GM19397 (cell line): ENCODE results near the gene EMC6.

Experiments
- ATAC-seq: cut with Tn5 transposase; IDR thresholded peaks from one replicate; pipeline ENCODE4 v1.9.1; 2021; ENCODE audit warnings: mild to moderate bottlenecking, moderate library complexity; ENCODE audit not compliant: unreplicated experiment

EMC6 gene

DNA sequence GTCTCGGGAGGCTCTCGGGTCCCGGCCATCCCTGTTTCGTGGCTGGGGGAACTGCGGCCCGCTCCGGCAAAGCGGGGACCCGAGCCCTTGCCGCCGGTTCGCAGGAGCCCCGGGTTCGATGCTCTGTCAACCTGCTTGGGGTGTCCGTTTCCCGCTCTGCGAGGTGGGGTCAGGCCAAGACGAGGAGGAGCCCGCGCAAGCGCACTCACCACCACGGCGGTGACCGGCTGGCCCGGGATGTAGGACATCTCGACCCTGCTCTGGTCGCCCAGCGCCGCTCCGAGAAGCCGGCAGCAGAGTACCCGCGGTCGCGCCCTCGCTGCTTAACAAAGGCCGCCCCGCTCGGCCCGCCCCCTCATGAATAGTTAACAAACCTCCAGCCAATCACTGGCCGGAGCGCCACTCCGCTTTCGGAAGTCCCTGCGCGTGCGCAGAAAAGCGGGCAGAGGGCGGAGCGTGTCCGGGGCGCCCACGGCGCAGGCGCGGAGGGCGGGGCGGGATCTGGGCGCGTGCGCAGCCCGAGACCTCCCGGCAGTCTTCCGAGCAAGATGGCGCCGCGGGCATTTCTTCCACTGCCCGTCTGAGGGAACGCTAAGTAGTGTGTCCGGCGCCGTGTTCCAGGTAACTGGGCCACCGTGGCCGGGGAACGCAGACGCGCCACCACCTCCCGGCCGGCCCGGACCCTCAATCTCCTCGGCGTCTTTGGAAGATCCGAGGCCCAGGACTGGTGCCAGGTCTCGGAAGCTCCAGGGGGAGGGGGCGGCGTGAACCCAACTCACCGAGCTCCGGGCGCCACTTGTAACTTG lies at the start of gene EMC6, which contains the start of gene TAX1BP3:
Gene EMC6, plus strand, starts transcription at position 534 of the 806 bp plus-strand sequence. CDS start 335 bp downstream, outside the sequence.
Gene TAX1BP3, minus strand, starts transcription at position 300 of the 806 bp plus-strand sequence. Its CDS starts 52 bp downstream, at position 248.
- peak; percentile 88 for ATAC-seq

DNA sequence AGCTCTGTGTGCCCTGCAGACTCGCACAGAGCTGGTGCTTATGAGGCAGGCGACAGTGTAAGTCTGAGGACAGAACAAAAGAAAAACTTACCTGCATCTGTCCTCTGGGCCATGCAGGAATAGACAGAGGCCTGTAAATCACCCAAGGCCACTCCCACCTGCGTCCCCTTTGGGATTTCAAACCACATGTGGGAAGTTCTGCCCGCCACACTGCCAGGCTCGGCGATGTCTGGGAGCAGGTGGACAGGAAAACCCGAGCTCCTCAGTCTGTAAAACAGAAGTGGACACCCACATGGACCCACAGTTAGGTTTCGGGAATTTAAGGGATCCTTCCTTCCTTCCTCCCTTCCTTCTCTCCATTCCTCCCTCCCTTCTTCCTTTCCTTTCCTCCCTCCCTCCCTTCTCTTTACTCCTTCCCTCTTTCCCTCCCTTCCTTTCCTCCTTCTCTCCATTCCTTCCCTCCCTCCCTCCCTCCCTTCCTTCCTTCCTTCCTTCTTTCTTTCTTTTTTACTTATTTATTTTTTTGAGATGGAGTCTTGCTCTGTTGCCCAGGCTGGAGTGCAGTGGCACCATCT lies 47.4 kb upstream of the EMC6 start:
- no peak for ATAC-seq

DNA sequence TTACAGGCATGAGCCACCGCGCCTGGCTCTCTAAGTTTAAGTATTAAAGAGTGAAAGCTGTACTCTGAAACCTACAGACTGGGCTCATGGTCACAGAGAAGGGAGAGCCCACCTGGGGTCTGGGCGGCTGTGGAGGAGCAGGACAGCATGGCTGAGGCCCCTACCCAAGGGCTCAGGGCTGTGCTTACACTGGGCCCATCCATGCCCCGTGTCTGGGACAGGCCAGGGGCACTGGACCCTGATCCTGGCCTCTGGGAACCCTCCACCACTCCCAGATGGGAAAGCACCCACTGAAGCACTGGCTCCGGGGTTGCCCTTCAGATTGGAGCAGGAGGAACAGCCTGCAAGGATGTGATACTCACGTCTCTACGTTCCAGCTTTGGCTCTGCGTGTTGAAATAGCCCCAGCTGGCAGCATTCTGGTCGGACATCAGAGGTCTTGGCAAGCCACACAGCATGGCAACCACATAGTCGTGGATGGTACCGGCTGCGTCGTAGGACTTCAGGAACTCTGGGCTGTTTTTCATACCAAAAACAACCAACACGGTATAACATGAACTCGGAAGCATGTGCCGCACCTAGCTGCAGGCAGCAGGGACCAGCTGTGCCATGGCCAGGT lies 45.5 kb upstream of the EMC6 start:
- no peak for ATAC-seq

DNA sequence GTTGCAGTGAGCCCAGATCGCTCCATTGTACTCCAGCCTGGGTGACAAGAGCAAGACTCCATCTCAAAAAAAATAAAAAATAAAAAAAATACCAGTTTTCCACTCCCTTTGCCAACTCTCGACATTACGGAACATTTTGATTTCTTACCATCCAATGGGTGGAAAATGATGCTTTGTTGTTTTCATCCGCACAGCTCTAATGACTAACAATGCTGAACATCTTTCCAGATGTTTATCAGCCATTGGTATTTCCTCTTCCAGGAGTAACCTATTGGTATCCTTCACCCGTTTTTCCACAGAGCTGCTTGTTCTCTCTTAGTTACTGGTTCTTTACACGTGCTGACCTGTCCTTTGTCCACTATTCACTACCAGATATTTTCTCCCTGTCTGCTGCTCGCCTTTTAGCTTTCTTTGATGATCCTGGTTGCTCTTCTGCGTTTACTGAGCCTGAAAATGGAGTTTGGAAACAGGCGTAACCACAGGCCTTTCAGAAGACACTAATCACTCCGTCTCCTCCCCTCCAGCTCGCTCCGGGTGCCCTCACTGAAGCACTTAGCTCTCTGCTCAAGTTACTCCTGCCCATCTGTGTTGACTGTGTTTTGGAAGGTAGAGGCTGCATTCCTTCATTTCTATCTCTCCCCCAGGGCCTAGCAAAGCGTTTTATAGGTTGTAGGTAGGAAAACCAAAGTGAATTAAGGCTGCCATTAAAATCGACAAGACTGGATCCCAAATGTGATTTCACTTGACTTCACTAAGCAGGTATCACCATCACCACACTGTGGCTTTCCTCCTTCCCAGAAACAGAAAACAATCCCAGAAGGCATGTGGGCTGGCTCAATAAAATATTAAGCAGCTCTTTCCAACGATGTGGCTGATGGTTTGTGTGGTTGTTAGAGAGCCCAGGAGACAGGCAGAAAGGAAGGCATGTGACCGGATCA lies 41.5 kb upstream of the EMC6 start:
- no peak for ATAC-seq

DNA sequence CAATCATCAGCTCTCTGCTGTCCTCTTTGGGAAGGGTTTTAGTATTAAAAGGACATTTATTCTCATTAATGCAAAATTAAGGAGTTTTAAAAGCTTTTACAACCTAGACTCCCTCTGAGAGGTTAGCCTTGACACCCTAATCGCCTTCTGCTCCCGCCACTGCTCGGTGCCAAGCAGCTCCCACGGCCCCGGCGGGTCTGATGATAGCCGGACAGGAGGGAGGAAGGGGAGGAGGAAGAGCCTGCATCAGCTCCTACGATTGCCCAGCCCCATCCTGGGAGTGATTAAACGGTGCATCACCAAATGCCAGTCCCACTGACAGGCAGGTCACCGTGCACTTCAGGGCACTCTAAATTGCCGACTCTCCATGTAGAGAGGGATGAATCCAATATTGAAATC lies 40.8 kb upstream of the EMC6 start:
- ATAC-seq, result no peak

DNA sequence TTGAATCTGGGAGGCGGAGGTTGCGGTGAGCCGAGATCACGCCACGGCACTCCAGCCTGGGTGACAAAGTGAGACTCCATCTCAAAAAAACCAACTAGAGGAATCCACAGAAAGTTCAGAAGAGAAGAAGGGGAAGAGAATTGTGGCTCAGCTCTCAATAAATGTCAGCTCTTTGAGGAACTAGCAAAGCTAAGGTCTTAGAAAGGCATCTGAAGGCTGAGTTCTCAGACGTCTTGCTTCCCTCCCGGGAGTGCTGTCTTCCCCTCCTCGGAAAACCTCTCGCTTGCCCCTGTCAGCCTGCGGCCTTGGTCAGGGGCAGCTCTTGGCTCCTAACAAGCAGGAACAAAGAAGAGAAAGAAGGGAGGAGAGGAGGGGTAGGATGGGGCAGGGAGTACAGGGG lies 37.8 kb upstream of the EMC6 start:
- no peak for ATAC-seq

DNA sequence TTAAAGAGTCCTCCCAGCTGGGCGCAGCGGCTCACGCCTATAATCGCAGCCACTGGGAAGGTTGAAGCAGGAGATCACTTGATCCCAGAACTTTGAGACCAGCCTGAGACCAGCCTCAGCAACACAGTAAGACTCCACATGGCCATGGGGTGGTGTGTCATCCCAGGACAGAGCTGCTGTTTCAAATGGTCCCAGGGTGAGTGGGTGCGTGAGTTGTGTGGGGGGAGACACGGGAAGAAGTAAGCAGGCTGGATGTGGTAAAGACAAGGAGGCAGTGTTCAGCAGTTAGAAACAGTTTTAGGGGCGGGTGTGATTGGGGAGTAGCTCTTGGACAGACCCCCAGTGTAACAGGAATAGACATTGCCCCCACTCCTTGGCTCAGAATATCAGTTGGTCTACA lies 36.3 kb upstream of the EMC6 start:
- ATAC-seq, result no peak

DNA sequence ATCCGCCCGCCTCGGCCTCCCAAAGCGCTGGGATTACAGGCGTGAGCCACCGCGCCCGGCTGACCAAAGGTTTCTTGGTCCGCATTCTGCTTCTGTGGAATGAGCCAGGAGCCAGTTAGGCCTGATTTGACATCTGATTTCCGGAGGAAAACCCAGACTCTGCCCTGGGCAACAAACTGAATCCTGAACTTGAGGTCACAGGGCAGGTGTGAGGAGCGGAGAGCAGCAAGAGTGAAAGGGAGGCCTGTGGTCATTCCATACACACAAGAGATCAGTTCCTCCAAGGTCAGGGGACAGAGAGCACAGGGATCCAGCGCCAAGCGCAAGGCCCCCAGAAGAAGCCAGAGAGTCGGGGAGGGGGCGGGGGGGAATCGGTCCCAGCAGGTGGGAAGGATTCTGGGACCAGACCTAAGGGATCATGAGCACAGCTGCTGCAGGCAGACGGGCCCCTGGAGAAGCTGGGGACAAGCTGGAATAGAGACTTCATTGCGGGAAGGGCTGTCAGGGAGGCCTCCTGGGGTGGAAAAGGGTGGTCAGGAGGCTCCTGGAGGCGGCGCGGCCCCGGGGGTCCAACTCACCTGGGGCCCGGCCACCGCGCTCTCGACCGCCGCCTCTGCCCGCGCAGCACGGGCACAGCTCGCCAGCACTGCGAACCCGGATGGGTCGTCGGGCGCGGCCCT lies 33.0 kb upstream of the EMC6 start:
- peak; percentile 34 for ATAC-seq

DNA sequence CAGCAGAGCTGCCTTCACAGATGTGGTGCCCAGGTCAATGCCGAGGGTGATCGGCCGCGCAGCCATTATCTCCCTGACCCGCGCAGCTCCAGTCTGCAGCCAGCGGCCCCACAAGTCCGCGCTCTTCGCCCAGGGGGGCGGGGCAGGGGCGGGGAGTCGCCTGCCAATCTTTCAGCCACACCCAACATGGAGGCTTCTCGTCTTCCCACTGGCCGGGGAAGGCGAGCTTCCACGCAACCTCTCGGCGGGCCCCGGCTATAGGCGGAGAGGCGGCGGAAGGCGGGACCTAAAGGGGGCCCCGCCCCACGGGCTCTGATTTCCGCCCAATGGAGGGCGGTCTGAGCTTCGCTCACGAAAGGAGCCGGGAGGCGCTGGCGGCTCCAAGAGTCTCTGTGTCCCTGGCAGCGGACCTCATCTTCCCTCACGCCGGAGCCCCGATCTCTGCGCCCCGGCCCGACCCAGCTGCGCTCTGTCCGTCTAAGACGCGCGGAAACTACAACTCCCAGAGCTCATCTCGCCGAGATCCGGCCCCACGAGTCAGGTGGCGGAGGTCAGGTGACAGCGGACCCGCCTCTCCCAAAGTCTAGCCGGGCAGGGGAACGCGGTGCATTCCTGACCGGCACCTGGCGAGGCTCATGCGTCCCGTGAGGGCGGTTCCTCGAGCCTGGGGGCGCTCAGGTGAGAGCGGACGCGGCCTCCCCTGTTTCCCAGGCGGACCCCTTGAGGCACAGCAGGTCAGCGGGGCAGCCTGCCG lies 32.3 kb upstream of the EMC6 start, which contains the start of the genes CTNS and SHPK:
Gene CTNS, plus strand, starts transcription at position 607 of the 754 bp plus-strand sequence. CDS start 3,447 bp downstream, outside the sequence.
Gene SHPK, minus strand, starts transcription at position 97 of the 754 bp plus-strand sequence. Its CDS starts 31 bp downstream, at position 66.
- ATAC-seq, result peak; percentile 93

DNA sequence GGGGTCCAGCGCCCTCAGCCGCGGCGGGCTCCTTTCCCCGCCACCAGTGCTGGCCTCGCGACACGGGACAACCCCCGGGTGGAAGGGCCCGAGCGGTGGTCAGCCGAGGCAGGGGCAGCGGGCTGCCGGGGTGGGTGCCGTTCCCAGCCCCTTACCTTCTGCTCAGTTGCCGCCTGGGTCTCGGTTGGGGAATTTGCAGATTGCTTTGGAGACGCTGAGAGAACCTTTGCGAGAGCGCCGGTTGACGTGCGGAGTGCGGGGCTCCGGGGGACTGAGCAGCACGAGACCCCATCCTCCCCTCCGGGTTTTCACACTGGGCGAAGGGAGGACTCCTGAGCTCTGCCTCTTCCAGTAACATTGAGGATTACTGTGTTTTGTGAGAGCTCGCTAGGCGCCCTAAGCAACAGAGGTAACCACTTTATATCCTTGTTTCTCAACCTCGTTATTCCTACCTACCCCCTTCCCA lies 31.7 kb upstream of the EMC6 start:
- peak; percentile 15 for ATAC-seq

DNA sequence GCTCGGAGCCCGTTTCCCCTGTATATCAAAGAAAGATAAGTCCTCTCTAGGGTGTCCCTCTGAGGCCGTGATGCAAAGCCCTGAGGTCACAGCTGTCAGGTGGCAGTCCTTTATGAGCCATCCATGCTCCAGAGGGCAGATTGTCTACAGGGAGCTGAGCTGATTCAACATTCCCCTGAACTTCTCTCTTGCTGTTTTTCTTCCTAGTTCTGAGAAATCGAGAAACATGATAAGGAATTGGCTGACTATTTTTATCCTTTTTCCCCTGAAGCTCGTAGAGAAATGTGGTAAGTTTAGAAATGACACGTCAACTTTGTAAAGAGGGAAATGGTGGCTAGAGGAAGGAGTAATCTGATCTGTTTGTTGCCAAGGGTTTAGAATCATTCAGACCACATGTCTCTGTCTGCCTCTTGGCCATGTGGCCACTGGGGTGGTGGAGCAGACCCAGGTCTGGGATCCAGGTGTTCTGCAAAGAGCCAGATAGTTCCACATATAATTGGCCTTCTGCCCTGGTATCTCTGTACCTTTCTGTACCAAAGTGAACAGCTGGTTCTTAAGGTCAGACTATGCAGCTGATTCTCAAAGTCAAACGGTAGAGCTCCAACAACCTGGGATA lies 28.5 kb upstream of the EMC6 start:
- no peak for ATAC-seq

DNA sequence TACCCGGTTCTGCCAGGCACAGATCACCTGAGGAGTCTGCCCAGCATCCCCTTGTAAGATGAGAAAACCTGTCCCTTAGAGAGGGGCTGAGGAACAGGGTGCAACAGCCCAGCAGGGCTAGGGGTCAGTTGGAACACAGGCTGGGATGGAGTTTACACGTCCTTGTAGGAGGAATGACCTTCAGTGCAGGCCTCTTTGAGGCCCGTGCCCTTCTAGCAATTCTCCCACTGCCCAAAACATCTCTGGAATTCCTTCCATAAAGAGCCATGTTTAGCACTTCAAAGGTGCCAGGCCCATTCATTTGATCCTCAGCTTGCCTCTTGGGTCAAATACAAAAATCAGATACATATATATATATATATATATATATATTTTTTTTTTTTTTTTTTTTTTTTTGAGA lies 27.6 kb upstream of the EMC6 start:
- ATAC-seq, result no peak

DNA sequence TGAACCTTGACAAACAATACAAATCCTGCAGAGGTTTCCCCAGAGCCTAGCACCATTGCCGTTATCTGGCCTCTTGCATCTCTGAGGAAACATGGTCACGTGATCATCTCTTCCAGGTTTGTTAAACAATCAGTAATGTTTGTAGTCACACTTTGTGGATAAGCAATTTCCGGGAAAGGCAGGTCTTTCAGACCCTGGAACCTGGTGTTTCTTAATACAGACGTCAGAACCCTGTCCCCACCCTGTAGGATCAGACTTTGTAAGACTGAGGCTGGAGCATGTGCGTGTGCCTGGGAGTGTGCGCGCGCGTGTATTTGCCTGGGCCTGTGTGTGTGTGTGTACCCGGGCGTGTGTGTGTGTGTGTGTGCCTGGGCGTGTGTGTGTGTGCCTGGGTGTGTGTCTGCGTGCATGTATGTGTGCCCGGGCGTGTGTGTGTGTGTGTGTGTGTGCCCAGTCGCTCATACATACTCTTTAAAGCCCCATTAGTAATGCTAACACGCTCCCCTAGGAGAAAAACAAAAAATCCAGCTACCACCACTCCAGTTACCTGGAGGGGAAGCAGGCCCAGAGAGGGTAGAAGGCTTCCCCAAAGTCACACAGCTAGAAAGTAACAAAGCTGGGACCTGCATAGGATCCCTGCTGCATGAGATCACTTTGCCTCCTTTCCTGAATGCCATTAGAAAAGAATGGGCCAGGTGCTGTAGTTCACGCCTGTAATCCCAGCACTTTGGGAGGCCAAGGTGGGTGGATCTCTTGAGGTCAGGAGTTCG lies 26.7 kb upstream of the EMC6 start:
- no peak for ATAC-seq

DNA sequence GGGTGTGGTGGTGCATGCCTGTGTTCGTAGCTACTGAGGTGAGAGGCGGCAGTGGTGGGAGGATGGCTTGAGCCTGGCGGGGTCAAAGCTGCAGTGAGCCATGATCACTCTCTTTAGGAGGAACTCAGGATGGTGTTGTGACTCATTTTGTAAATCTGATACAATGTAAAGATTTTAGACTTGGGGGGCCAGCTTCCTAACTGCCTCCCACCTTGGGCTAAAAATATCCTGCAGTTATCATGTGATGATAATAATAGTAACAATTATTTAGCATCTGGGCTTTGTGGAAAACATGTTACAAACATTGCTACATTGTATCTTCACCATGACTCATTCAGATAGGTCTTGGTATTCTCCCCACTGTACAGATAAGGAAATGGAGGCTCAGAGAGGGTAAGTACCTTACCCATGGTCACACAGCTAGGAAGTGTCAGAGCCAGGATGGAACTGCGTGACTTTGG lies 24.7 kb upstream of the EMC6 start:
- ATAC-seq, result no peak

DNA sequence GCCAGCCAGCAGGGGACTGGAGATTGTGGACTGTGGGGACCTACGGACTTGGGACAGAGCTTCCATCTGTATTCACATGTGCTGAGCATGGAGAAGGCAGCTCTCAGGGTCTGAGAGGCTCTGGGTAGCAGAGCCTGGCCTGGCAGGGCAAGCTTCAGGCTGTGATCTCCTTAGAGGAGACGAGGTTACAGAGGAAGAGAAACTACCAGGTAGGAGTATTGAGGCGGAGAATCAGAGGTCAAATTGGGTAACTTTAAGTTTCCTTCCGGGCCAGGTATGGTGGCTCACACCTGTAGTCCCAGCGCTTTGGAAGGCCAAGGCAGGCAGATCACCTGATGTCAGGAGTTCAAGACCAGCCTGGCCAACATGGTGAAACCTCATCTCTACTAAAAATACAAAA lies 23.3 kb upstream of the EMC6 start:
- ATAC-seq, result no peak

DNA sequence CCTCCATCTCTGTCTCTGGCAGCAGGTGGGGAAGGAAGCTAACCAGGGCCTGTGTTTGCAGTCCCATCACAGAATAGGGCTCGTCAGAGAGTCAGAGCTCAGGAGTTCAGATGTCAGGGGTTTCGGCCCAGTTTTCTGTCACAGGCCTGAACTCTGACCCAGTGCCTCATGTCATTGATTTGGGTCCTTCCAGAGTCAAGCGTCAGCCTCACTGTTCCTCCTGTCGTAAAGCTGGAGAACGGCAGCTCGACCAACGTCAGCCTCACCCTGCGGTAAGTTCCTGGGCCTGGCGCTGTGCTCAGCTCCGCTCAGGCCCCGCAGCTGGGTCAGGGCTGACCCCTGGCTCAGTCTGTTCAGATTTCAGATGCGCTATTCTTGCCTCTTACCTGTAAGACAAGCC lies 21.4 kb upstream of the EMC6 start:
- ATAC-seq, result no peak

DNA sequence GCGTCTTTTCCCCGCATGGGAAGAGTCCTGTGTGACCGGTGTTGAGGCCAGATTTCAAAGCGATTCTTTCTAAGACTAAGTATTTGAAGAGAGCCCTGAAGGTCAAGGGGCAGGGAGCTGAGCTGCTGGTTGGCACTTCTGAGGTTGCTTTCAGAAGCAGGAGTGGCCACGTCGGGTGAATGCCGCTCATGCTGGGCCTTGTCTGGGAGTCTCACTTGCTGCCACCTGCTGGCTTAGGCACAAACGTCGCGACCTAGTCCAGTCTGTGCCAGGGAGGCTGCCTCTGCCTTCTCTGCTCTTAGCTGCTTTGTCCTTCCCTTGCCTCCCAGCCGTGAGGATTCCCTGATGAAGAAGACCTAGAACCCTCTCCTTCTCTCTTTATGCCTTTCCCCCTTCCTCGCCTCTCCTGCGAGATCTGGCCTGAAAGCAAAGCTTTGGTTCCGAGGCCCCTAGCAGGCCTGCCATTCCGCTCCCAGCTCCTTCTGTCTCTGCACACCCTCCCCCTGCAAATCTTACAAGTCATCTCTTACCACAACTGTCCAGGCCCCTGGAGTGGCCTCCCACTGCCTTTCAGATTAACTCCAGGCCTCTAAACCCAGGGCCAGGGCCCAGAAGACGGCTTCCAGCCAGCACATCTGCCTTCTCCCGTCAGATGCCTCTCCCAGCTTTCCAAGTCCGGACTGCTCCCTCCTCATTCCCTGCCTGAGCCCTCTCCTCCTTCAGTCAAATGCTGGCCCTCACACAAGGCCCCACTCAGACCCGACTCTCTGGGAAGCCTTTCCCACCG lies 20.6 kb upstream of the EMC6 start:
- ATAC-seq, result no peak
